ENCODE results near the gene SLC36A2. TPM values are rescaled to one million over a fixed set of nuclear protein-coding genes. Genes with fewer than 3 reads are reported as not detected.

Gene SLC36A2
- total RNA-seq, 4 donors from 2014 or later = not detected

DNA sequence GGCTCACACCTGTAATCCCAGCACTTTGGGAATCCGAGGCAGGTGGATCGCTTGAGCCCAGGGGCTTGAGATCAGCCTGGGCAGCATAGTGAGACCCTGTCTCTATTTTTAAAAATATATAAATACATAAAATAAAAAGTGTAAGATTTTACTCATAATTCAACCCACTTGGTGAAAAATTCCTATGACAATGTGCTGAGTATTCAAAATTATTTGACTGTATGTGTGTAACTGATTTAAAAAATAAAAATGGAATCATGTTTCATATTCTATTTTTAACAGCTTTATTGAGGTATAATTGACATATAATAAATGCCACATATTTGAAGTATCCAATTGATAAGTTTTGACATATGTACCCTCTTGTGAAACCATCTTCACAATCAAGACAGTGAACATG is 71.6 kb downstream of the SLC36A2 start:
- intact Hi-C loops (cut with DNase I) = no loop called here
- Histone ChIP-seq H3K36me3 (no peaks in the 10 kb centered on the region), H3K4me1 (no peaks in the 10 kb centered on the region), H3K9me3 (no peaks in the 10 kb centered on the region), H3K27me3 (no peaks in the 10 kb centered on the region), H3K27ac (replicated peaks in 1 of 4) (no peak overlapping the region), H3K4me3 (no peak overlapping the region)
- TF ChIP-seq POLR2AphosphoS5 (IDR thresholded peaks at IDR 0.05) (no peak), CTCF (IDR thresholded peaks at IDR 0.05) (no peak), POLR2A (IDR thresholded peaks at IDR 0.05; ENCODE audit: low read depth) (no peak), EP300 (IDR thresholded peaks at IDR 0.05) (no peak)
- no peak for DNase-seq (ENCODE audit: extremely low spot score)
- WGBS = 93% methylated on average over 2 of the region's 2 CpGs

- H3K4me3 ChIP-seq = no peak overlapping the region
- no peaks in the 10 kb centered on the region for H3K4me1 ChIP-seq
- TF ChIP-seq POLR2AphosphoS5 (IDR thresholded peaks at IDR 0.05) (no peak), POLR2A (IDR thresholded peaks at IDR 0.05; ENCODE audit: low read depth) (no peak), CTCF (IDR thresholded peaks at IDR 0.05) (no peak), EP300 (IDR thresholded peaks at IDR 0.05) (no peak)
- peaks cover 0 to 11% (median 3%) of the 10 kb centered on the region in 4 donors for H3K36me3 ChIP-seq
- H3K27ac ChIP-seq (replicated peaks in 1 of 4) = no peak overlapping the region
- H3K27me3 ChIP-seq = no peaks in the 10 kb centered on the region
- no peak for DNase-seq (ENCODE audit: extremely low spot score)
- intact Hi-C loops (cut with DNase I) = no loop called here
- no peaks in the 10 kb centered on the region for H3K9me3 ChIP-seq
These were observed 72.7 kb downstream of the SLC36A2 start for GRCh38 chr5:151274666-151275065.

DNA sequence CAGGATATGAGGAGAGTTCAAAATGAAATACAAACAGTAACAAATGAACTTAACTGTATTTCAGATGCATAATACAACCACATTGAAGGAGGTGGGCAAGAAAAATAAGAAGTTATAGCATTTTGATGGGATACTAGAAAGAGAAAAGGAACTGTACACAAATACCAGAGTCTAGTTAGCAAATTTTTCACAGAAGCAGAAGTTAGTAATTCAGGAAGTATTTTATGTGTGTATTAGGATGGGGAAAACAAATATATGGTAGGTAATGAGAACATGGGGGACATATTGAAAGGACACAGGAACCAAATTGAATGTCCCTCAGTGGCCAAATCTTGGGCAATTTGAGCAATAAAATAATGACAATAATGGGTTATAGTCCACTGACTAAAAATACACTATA is 76.0 kb downstream of the SLC36A2 start:
- Histone ChIP-seq H3K36me3 (peaks cover 10 to 44% (median 30%) of the 10 kb centered on the region in 4 donors), H3K27ac (replicated peaks in 1 of 4) (no peak overlapping the region), H3K4me1 (peaks cover 0 to 7% (median 0%) of the 10 kb centered on the region in 4 donors), H3K27me3 (no peaks in the 10 kb centered on the region), H3K4me3 (no peak overlapping the region), H3K9me3 (no peaks in the 10 kb centered on the region)
- no peak for DNase-seq (ENCODE audit: extremely low spot score)
- TF ChIP-seq POLR2A (IDR thresholded peaks at IDR 0.05; ENCODE audit: low read depth) = no peak
- no peak for TF ChIP-seq CTCF (IDR thresholded peaks at IDR 0.05)
- no peak for TF ChIP-seq POLR2AphosphoS5 (IDR thresholded peaks at IDR 0.05)
- no peak for TF ChIP-seq EP300 (IDR thresholded peaks at IDR 0.05)
- intact Hi-C loops (cut with DNase I) = no loop called here

- no peak overlapping the region for H3K27ac ChIP-seq (replicated peaks in 1 of 4)
- H3K4me3 ChIP-seq = no peak overlapping the region
- intact Hi-C loops (cut with DNase I) = no loop called here
- no peaks in the 10 kb centered on the region for H3K27me3 ChIP-seq
- H3K36me3 ChIP-seq = peaks cover 10 to 50% (median 30%) of the 10 kb centered on the region in 4 donors
- 57% methylated on average over 1 of the region's 1 CpG for WGBS
- DNase-seq (ENCODE audit: extremely low spot score) = no peak
- TF ChIP-seq EP300 (IDR thresholded peaks at IDR 0.05) (no peak), CTCF (IDR thresholded peaks at IDR 0.05) (no peak), POLR2AphosphoS5 (IDR thresholded peaks at IDR 0.05) (no peak), POLR2A (IDR thresholded peaks at IDR 0.05; ENCODE audit: low read depth) (no peak)
- H3K9me3 ChIP-seq = no peaks in the 10 kb centered on the region
- H3K4me1 ChIP-seq = peaks cover 0 to 7% (median 0%) of the 10 kb centered on the region in 4 donors
These were observed 76.8 kb downstream of the SLC36A2 start for GRCh38 chr5:151270599-151270998.

All from esophagus muscularis mucosa (tissue), 4 donors.